Spleen (tissue), 7 donors: ENCODE results near the gene EMC10.

Experiments
- POLR2A ChIP-seq, 3 donors: fragments of 450-650 bp; IDR thresholded peaks; one replicate each; pipeline ENCODE4 v1.5.1; 2017; ENCODE audit warnings: antibody characterized with exemption in 3 of 3, mild to moderate bottlenecking in 1 of 3
- POLR2AphosphoS5 ChIP-seq, 3 donors: sonication (generic); formaldehyde crosslinking; IDR thresholded peaks; one replicate each; pipeline ENCODE4 v1.5.1; 2017; ENCODE audit warnings: antibody characterized with exemption in 3 of 3
- TF ChIP-seq, protein P1 (sequence below), 11 experiments: fragments of 200-600 bp in 7 of 11; fragments of 450-650 bp in 4 of 11; sonication (generic) in 4 of 11; IDR thresholded peaks in 8 of 11; conservative IDR thresholded peaks in 3 of 11; 1 replicate in 7 of 11; 2 replicates in 4 of 11; pipeline versions ENCODE4 v1.4.0 to v1.8.0; 2016 to 2021; ENCODE audit warnings: antibody characterized with exemption in 11 of 11, inconsistent platforms in 4 of 11, mild to moderate bottlenecking in 1 of 11
- donor health status: DM: no; HTN: no; CAD: no; lungs with moderate emphysema.
- donor health status: DM: no; HTN: no; CAD: no.
- donor health status: DM: no; HTN: no; CAD: no.

DNA sequence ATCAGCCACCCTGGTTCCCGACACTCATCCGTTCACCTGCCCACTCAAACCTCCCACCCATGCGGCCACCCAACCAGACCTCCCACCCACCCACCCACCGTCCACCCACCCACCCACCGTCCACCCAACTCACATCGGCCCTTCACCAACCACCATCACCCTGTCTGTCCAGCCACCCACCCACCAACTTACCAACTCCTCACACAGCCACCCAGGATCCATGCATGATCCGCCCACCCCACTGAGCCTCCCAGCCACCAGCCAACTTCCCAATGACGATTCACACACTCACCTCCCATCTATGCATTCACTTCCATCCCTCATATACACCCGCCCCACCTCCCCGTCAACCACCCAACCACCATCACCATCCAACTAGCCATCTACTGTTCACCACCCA is 30.4 kb downstream of the EMC10 start:
- TF ChIP-seq, protein P1, sequence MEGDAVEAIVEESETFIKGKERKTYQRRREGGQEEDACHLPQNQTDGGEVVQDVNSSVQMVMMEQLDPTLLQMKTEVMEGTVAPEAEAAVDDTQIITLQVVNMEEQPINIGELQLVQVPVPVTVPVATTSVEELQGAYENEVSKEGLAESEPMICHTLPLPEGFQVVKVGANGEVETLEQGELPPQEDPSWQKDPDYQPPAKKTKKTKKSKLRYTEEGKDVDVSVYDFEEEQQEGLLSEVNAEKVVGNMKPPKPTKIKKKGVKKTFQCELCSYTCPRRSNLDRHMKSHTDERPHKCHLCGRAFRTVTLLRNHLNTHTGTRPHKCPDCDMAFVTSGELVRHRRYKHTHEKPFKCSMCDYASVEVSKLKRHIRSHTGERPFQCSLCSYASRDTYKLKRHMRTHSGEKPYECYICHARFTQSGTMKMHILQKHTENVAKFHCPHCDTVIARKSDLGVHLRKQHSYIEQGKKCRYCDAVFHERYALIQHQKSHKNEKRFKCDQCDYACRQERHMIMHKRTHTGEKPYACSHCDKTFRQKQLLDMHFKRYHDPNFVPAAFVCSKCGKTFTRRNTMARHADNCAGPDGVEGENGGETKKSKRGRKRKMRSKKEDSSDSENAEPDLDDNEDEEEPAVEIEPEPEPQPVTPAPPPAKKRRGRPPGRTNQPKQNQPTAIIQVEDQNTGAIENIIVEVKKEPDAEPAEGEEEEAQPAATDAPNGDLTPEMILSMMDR (IDR thresholded peaks at IDR 0.05 in 8 of 11, conservative IDR thresholded peaks at IDR 0.05 in 3 of 11): no peak
- TF ChIP-seq POLR2A (IDR thresholded peaks at IDR 0.05) (no peak), POLR2AphosphoS5 (IDR thresholded peaks at IDR 0.05) (no peak)
